SKM-1 (cell line): ENCODE results near the gene AMIGO2.

Experiments used
- DNase-seq: peaks from one replicate; lab custom pipeline; 2025; ENCODE audit not compliant: unreplicated experiment; lab: John Stamatoyannopoulos, UW

AMIGO2 gene

DNA sequence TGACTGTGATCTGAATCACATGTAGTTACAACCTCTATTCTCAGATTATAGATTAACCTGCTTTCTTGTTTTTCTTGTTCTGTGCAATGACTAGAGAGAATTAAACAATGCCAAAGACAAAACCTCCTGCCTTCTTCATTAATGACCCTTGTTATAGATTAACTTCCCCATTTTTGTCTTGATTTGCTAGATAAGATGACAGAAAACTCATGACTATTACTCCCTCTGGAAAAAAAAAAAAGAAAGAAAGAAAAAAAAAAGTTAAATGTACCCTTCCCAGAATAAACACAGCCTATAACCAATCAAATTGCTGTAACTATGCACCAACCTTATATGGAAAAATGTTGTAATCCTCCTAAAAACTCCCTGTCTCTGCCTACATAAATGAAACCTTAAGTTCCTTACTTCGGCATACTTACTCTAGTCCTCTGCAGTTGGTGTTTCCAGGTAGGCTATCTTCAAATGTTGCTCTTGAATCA is 41.5 kb downstream of the AMIGO2 start:
- DNase-seq = no peak

DNA sequence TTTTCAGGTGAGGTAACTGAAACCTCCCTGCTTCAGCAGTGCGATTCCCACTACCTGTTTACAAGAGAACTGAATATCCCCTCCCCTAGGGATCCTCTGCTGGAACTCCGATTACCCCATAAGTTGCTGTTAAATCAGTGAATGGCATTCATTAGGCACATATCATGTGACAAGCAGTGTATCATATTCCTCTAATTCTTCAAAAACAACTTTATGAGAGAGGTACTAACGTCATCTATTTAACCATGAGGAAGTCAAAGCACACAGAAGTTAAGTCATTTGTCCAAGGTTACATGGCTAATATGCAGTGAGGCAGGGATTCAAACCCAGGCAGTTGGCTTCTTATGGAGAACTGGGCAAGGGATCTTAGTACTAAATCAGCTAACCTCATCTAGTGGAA is 44.3 kb downstream of the AMIGO2 start:
- no peak for DNase-seq

DNA sequence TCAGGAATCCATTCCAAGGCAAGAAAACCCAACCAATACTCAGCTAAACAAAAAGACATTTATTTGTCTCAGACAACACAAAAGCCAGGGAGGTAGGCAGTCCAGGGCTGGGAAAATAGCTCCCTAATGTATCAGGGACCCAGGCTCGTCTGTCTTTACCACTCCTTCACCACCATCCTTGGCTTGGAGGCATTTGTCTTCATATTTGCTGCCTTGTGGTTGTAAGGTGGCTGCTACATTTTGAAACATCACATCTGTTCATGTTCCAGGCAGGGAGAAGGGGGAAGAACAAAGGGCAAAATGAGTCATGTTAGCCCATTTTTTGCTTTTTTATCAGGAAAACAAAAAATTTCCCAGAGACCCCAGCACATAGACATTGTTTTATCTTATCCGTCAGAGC is 45.1 kb downstream of the AMIGO2 start:
- DNase-seq = no peak

DNA sequence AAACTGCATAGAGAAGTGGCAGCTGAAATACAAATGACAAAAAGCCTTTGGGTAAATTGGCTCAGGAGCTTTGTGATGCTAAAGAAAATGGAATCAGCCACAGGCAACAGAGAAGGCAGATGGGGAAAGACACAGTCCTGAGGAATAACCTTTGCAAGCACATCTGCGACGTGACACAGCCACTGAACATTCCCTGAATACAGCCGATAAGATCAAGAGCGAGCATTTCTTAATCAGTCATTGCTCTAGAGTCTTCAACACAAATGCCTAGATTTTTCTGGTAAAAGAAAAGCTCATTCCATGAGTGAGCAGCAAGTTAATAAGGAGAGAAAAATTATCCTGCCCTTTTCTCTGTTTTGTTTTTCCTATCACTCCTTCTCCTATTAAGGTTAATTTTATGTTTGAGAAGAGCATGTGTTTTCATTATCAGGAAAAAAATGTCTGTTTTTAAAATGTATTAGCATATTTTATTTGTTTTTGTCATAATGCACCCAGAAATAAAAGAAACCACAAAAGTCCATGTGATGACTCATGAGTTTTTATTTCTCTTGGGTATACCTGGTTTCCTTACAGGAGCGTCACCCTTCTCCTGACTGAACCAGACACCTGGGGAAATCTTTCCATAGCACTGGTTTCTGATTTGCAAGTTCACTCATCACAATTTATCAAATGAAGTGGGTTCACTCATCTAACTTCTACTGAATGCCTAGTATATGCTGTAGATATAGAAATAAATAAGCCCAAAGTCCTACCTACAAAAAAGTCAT is 45.8 kb downstream of the AMIGO2 start:
- DNase-seq = no peak

DNA sequence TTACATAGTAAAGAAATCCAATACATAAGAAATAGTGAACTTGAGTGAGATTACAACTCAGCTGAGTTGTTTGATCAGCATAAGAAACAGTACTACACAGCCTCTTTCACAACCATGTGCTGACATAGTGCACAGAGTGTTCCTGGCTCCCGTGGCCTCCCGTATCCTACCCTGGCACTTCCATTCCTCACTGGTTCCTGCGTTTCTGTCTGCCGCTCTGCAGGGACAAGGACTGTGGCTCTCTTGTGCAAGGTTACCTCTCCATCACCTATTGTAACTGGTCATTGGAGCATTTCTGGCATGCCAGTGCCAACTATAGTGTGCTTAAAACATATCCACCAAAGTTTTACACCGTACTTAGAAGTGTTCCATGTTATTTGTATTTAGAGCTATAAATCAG is 46.7 kb downstream of the AMIGO2 start:
- no peak for DNase-seq

DNA sequence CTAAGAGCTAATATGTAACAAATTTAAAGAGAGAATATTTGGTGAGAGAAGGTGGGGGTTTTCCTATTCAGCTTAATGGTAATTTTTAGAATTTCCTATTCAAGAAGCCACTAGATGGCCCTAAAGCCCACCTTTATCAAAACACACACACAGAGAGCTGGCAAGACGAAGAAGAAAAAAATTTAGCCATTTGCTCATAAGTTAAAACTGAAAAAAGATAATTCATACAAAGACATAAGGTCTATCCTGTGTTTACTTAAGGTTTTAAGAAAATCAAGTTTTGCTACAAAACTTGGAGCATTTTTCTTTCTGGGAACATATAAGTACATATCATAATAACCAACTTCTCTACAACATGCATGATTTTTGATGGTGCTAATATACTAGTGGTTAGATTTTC is 47.1 kb downstream of the AMIGO2 start:
- DNase-seq = no peak

DNA sequence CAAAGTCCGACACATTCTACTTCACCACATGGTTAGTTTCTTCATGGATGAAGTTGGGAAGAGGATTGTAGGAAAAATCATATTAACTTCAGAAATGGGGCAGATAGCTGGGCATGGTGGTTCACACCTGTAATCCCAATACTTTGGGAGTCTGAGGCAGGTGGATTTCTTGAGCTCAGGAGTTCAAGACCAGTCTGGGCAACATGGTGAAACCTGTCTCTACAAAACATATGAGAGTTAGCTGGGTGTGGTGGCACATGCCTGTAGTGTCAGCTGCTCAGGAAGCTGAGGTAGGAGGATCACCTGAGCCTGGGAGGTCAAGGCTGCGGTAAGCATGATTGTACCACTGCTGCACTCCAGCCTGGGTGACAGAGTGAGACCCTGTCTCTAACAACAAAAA is 49.9 kb downstream of the AMIGO2 start:
- DNase-seq = no peak

DNA sequence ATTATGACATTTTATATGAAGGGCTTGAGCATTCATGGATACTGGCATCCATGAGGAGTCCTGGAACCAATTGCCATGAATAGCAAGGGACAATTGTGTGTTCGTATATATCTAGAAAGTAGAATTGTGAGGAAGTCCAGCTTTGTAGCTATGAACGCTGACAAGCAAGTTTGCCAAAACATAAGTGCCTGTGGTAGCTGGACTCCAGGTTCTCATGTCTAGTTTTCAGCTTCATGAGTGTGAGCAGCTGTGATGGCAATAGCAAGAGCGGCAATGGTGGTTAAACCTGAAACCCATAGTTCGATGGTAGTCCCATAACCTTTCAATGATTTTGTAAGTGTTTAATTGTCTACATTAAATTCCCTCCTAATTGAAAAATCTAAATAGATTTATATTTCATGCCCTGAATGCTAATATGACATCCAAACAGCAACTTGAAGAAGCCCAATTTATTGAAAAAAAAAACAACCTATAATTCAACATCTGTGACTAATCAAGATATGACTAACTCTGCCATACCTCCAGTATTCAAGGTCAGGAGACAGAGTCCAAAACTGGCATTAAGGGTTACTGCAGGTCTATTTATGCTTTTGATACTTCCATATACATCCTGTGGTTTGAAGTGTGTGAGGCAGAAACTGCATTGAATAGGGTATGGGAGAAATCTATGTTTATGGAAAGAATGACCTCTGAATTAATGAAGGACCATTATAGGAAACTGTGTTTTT is 50.6 kb downstream of the AMIGO2 start:
- DNase-seq = no peak

DNA sequence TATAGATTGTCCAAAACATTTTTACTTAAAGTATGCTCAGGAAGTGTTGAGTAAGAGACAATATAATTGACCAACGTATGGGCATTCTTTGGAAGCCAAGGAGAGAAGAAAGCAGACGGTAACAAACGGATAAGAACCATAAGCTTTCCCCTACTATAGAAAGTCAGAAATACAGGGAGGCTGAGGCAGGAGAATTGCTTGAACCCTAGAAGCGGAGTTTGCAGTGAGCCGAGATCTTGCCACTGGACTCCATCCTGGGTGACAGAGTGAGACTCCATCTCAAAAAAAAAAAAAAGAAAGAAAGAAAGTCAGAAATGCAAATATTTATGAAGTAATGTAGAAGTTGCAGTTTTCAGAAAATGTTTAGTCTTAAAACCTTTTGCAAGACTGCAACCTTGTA is 51.6 kb downstream of the AMIGO2 start:
- DNase-seq = no peak
